DMS 273 (cell line): ENCODE measurements around the gene NOL12.

Experiments
- DNase-seq: peaks from one replicate; lab custom pipeline; 2025; ENCODE audit not compliant: unreplicated experiment; lab: John Stamatoyannopoulos, UW

Gene NOL12

DNA sequence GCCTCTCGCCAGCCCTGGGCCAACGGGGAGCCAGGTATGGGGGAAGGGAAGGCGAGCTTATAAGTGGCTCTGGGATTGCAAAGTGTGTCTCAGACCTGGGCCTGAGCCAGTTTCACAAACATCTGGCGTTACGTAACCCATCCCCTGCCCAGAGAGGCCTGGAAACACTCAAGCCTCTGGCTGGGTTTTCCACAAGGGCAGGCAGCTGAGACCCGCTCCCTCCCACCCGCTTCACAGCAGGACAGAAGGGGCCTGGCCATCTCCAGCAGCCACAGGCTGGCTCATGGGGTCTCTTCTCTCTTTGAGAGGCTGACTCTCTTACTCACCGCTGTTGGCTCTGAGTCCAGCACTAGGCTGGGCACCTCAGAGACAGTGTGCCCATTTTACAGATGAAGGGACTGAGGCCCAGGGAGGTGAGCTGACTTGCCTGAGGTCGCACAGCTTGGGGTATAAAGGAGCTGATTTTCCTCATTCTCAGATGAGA, 55.2 kb downstream of the NOL12 start:
- DNase-seq: peak; percentile 72

GRCh38 chr22:37742376-37743171, 56.4 kb downstream of the NOL12 start:
- DNase-seq: no peak
